ENCODE measurements around the gene TBC1D7.

DNA sequence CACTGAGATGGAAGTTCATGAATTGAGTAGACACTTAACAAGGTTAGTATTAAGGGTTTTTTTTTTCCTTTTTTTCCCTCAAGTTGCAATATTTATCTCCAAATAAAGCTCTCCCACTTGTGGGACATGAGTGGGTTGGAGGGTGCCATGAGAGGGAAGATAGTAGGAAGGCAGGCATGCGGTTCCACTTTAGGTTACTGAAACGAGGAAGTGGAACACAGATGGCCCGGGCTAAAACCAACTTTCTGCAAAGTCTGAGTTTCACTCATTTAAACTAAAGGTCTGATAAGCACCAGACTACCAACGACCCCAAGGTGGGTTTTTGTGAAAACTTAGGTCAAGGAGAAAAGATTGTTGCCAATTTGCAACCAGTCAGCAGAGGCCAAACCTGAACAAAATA lies 42.2 kb downstream of the TBC1D7 start:
- TF ChIP-seq, protein P1, sequence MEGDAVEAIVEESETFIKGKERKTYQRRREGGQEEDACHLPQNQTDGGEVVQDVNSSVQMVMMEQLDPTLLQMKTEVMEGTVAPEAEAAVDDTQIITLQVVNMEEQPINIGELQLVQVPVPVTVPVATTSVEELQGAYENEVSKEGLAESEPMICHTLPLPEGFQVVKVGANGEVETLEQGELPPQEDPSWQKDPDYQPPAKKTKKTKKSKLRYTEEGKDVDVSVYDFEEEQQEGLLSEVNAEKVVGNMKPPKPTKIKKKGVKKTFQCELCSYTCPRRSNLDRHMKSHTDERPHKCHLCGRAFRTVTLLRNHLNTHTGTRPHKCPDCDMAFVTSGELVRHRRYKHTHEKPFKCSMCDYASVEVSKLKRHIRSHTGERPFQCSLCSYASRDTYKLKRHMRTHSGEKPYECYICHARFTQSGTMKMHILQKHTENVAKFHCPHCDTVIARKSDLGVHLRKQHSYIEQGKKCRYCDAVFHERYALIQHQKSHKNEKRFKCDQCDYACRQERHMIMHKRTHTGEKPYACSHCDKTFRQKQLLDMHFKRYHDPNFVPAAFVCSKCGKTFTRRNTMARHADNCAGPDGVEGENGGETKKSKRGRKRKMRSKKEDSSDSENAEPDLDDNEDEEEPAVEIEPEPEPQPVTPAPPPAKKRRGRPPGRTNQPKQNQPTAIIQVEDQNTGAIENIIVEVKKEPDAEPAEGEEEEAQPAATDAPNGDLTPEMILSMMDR (IDR thresholded peaks at IDR 0.05): no peak
- TF ChIP-seq POLR2A (IDR thresholded peaks at IDR 0.05): no peak

Data from uterus (tissue), 2 donors.